Measurements from ENCODE around the gene BABAM2. TPM values are rescaled to one million over a fixed set of nuclear protein-coding genes. Genes with fewer than 3 reads are reported as not detected.
A peak's percentile ranks its signal among the peaks of the same experiment; 100 is the strongest.

BABAM2 gene
- total RNA-seq, 1 donor: 42.0 TPM

DNA sequence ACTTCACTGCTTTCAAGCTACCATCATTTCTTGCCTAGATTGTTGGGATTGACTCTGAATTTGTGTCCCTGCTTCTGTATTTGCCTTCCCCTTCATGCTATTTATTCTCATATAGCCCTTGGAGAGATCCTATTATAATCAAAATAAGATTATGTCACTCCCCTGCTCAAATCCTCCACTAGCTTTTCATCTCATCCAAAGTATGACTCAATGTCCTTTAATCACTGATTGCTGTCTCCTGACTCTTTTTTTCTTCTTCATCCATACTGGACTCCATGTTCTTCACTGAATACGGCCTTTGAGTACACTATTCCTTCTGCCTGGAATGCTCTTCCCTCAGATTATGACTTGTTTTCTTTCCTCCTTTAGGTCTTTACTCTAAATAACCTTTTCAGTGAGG lies 5.3 kb upstream of the BABAM2 start:
- Histone ChIP-seq H4K20me1 (ENCODE audit: insufficient read depth, low read length) (no peaks in the 10 kb centered on the region), H3K79me2 (ENCODE audit: insufficient read depth, low read length) (peaks cover 9% of the 10 kb centered on the region), H3K36me3 (ENCODE audit: insufficient read depth, low read length) (no peaks in the 10 kb centered on the region), H2AFZ (ENCODE audit: low read length) (peak overlapping the region; percentile 64), H3K9me3 (ENCODE audit: low read depth, low read length) (no peaks in the 10 kb centered on the region), H3K4me1 (ENCODE audit: insufficient read depth, low read length) (peaks cover 28% of the 10 kb centered on the region), H3K4me3 (ENCODE audit: insufficient read depth, low read length) (no peak overlapping the region), H3K27ac (ENCODE audit: low read depth, low read length) (peak overlapping the region; percentile 70), H3K4me2 (ENCODE audit: insufficient read depth, low read length) (peak overlapping the region; percentile 36), H3K27me3 (ENCODE audit: insufficient read depth, low read length) (no peaks in the 10 kb centered on the region)
- DNase-seq (ENCODE audit: insufficient read length, low spot score, missing footprints): peak; percentile 50
- TF ChIP-seq, protein P1, sequence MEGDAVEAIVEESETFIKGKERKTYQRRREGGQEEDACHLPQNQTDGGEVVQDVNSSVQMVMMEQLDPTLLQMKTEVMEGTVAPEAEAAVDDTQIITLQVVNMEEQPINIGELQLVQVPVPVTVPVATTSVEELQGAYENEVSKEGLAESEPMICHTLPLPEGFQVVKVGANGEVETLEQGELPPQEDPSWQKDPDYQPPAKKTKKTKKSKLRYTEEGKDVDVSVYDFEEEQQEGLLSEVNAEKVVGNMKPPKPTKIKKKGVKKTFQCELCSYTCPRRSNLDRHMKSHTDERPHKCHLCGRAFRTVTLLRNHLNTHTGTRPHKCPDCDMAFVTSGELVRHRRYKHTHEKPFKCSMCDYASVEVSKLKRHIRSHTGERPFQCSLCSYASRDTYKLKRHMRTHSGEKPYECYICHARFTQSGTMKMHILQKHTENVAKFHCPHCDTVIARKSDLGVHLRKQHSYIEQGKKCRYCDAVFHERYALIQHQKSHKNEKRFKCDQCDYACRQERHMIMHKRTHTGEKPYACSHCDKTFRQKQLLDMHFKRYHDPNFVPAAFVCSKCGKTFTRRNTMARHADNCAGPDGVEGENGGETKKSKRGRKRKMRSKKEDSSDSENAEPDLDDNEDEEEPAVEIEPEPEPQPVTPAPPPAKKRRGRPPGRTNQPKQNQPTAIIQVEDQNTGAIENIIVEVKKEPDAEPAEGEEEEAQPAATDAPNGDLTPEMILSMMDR (IDR thresholded peaks at IDR 0.05; ENCODE audit: extremely low read depth, low read depth, low read length): no peak

DNA sequence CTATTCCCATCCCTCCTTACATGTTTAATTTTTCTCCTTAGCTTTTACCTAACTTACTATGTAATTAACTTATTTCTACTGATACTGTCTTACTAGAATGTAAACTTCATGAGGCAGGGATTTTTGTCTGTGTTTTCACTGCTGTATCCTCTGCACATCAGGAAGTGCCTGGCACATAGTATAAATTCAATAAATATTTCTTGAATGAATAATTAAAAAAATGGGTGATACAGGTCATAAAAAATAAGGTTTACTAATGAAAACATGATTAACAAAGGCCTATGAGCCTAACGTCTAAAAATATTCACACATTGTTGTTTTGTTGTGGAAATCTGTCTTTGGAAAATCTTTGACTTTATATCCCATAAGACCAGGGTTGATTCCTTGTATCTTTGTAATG lies 4.9 kb upstream of the BABAM2 start:
- peaks cover 11% of the 10 kb centered on the region for H3K79me2 ChIP-seq (ENCODE audit: insufficient read depth, low read length)
- H3K4me1 ChIP-seq (ENCODE audit: insufficient read depth, low read length): peaks cover 28% of the 10 kb centered on the region
- H3K4me2 ChIP-seq (ENCODE audit: insufficient read depth, low read length): peak overlapping the region; percentile 36
- no peaks in the 10 kb centered on the region for H3K27me3 ChIP-seq (ENCODE audit: insufficient read depth, low read length)
- peak; percentile 18 for DNase-seq (ENCODE audit: insufficient read length, low spot score, missing footprints)
- H3K9me3 ChIP-seq (ENCODE audit: low read depth, low read length): no peaks in the 10 kb centered on the region
- no peaks in the 10 kb centered on the region for H3K36me3 ChIP-seq (ENCODE audit: insufficient read depth, low read length)
- H4K20me1 ChIP-seq (ENCODE audit: insufficient read depth, low read length): no peaks in the 10 kb centered on the region
- H2AFZ ChIP-seq (ENCODE audit: low read length): peak overlapping the region; percentile 64
- peak overlapping the region; percentile 70 for H3K27ac ChIP-seq (ENCODE audit: low read depth, low read length)
- no peak overlapping the region for H3K4me3 ChIP-seq (ENCODE audit: insufficient read depth, low read length)
- TF ChIP-seq, protein P1 (IDR thresholded peaks at IDR 0.05; ENCODE audit: extremely low read depth, low read depth, low read length): no peak

DNA sequence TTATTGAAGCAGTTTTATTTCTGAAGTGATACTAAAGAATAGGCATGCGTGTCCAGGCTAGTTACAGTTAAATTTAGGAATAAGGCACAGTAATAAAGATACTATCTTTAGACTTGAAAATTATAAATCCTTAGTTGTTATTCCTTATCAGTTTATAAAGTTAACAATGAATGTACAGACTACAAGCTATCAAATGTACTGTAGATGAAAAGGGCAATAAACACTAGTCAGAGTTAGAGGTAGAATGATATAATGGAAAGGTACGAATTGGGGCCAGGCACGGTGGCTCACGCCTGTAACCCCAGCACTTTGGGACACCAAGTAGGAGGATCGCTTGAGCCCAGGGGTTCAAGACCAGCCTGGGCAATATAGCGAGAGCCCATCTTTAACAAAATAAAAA lies 4.2 kb upstream of the BABAM2 start:
- no peak overlapping the region for H2AFZ ChIP-seq (ENCODE audit: low read length)
- TF ChIP-seq, protein P1 (IDR thresholded peaks at IDR 0.05; ENCODE audit: extremely low read depth, low read depth, low read length): no peak

DNA sequence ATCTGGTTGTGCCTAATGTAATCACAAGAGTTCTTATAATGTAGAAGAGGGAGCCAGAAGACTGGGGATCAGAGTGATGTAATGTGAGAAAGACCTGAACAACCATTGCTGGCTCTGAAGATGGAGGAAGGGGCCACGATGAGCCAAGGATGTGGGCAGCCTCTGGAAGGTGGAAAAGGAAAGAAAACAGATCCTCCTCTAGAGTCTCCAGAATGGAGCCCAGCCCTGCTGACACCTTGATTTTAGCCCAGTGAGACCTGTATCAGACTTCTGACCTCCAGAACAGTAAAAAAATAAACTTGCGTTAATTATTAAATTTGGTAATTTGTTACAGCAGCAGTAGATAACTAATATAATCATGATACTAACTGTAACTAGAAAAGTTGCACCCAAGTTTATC lies 3.4 kb upstream of the BABAM2 start:
- Histone ChIP-seq H4K20me1 (ENCODE audit: insufficient read depth, low read length) (no peaks in the 10 kb centered on the region), H3K27ac (ENCODE audit: low read depth, low read length) (no peak overlapping the region), H3K4me2 (ENCODE audit: insufficient read depth, low read length) (no peak overlapping the region), H3K9me3 (ENCODE audit: low read depth, low read length) (no peaks in the 10 kb centered on the region), H3K4me3 (ENCODE audit: insufficient read depth, low read length) (no peak overlapping the region), H3K27me3 (ENCODE audit: insufficient read depth, low read length) (no peaks in the 10 kb centered on the region), H3K4me1 (ENCODE audit: insufficient read depth, low read length) (peaks cover 40% of the 10 kb centered on the region), H3K36me3 (ENCODE audit: insufficient read depth, low read length) (no peaks in the 10 kb centered on the region), H3K79me2 (ENCODE audit: insufficient read depth, low read length) (peaks cover 22% of the 10 kb centered on the region), H2AFZ (ENCODE audit: low read length) (no peak overlapping the region)
- no peak for DNase-seq (ENCODE audit: insufficient read length, low spot score, missing footprints)
- TF ChIP-seq, protein P1 (IDR thresholded peaks at IDR 0.05; ENCODE audit: extremely low read depth, low read depth, low read length): no peak

More for the DNA sequence above, 4.2 kb upstream of the BABAM2 start:
- H3K4me1 ChIP-seq (ENCODE audit: insufficient read depth, low read length): peaks cover 32% of the 10 kb centered on the region
- no peaks in the 10 kb centered on the region for H3K9me3 ChIP-seq (ENCODE audit: low read depth, low read length)
- peaks cover 18% of the 10 kb centered on the region for H3K79me2 ChIP-seq (ENCODE audit: insufficient read depth, low read length)
- no peak overlapping the region for H3K4me3 ChIP-seq (ENCODE audit: insufficient read depth, low read length)
- H3K27ac ChIP-seq (ENCODE audit: low read depth, low read length): peak overlapping the region; percentile 70
- H3K4me2 ChIP-seq (ENCODE audit: insufficient read depth, low read length): no peak overlapping the region
- no peaks in the 10 kb centered on the region for H3K36me3 ChIP-seq (ENCODE audit: insufficient read depth, low read length)
- DNase-seq (ENCODE audit: insufficient read length, low spot score, missing footprints): peak; percentile 27
- no peaks in the 10 kb centered on the region for H3K27me3 ChIP-seq (ENCODE audit: insufficient read depth, low read length)
- H4K20me1 ChIP-seq (ENCODE audit: insufficient read depth, low read length): no peaks in the 10 kb centered on the region

All from osteoblast (primary cell).